Uterus (tissue), 4 donors: ENCODE results near the gene HSPA4L. TPM values are rescaled to one million over a fixed set of nuclear protein-coding genes. Genes with fewer than 3 reads are reported as not detected.

ENCODE experiments used
- DNase-seq, 2 donors: peaks; one replicate each; pipeline ENCODE4 v3.0.0-alpha.2; 2019 to 2020
- H3K27ac ChIP-seq, 2 donors: fragments of 200-600 bp; sonication (generic); 1 replicate in 1 of 2; 2 replicates in 1 of 2; pipeline ENCODE4 v1.5.1; 2016 to 2018
- H3K27me3 ChIP-seq, 2 donors: fragments of 200-600 bp; sonication (generic); one replicate each; pipeline ENCODE4 v1.5.1; 2018 to 2019; ENCODE audit warnings: control low read depth in 1 of 2
- H3K36me3 ChIP-seq, 2 donors: fragments of 200-600 bp; sonication (generic); one replicate each; pipeline ENCODE4 v1.5.1; 2019; ENCODE audit warnings: control low read depth in 1 of 2
- H3K4me1 ChIP-seq, 2 donors: fragments of 200-600 bp; sonication (generic); one replicate each; pipeline ENCODE4 v1.5.1; 2018 to 2019; ENCODE audit warnings: control low read depth in 1 of 2
- H3K4me3 ChIP-seq, 2 donors: fragments of 200-600 bp; sonication (generic); 1 replicate in 1 of 2; 2 replicates in 1 of 2; pipeline ENCODE4 v1.5.1; 2018 to 2019; ENCODE audit warnings: mild to moderate bottlenecking in 1 of 2
- H3K9me3 ChIP-seq, 2 donors: fragments of 200-600 bp; sonication (generic); one replicate each; pipeline ENCODE4 v1.5.1; 2019; ENCODE audit warnings: control low read depth in 1 of 2
- CTCF ChIP-seq, 4 experiments: fragments of 200-600 bp in 2 of 4; fragments of 450-650 bp in 2 of 4; sonication (generic) in 2 of 4; IDR thresholded peaks; one replicate each; pipeline ENCODE4 v1.5.1; 2016 to 2019; ENCODE audit warnings: antibody characterized with exemption in 4 of 4, mild to moderate bottlenecking in 2 of 4, moderate library complexity in 1 of 4
- POLR2A ChIP-seq, 2 donors: fragments of 450-650 bp; IDR thresholded peaks; one replicate each; pipeline ENCODE4 v1.6.1; 2016; ENCODE audit warnings: antibody characterized with exemption in 2 of 2, mild to moderate bottlenecking in 1 of 2, moderate library complexity in 1 of 2
- intact Hi-C: fragments of 100-400 bp; cut with DNase I; formaldehyde crosslinking; loops from one replicate; pipeline ENCODE4 v1.15.1; 2023; ENCODE audit warnings: low total_unique reads
- total RNA-seq, 4 donors: library from RNA; depleted of rRNA in 3 of 4; stranded (reverse); fragments of >200 nt in 3 of 4; gene quantifications; one replicate each; pipeline versions ENCODE4 v1.1.0 to v1.2.4, GENCODE V29; 2014 to 2023
- donor health status: DM: yes; HTN: yes; CAD: no.

The HSPA4L gene
- total RNA-seq, 4 donors from 2014 or later: 0.26 to 7.2 (median 2.8) TPM

GRCh38 chr4:127832585-127832984 is 50.5 kb downstream of the HSPA4L start:
- TF ChIP-seq CTCF (IDR thresholded peaks at IDR 0.05) (no peak), POLR2A (IDR thresholded peaks at IDR 0.05) (no peak)
- H3K9me3 ChIP-seq: no peaks in the 10 kb centered on the region
- no peak overlapping the region for H3K27ac ChIP-seq
- no peaks in the 10 kb centered on the region for H3K4me1 ChIP-seq
- no peak for DNase-seq
- no peaks in the 10 kb centered on the region for H3K36me3 ChIP-seq
- intact Hi-C loops: no loop called here
- H3K27me3 ChIP-seq: no peaks in the 10 kb centered on the region
- no peak overlapping the region for H3K4me3 ChIP-seq

- no peak for DNase-seq
- intact Hi-C loops: no loop called here
- H3K9me3 ChIP-seq: peaks cover 0 to 11% of the 10 kb centered on the region in 2 donors
- H3K27me3 ChIP-seq: no peaks in the 10 kb centered on the region
- no peak overlapping the region for H3K27ac ChIP-seq
- no peaks in the 10 kb centered on the region for H3K4me1 ChIP-seq
- TF ChIP-seq POLR2A (IDR thresholded peaks at IDR 0.05) (no peak), CTCF (IDR thresholded peaks at IDR 0.05) (no peak)
- no peaks in the 10 kb centered on the region for H3K36me3 ChIP-seq
- H3K4me3 ChIP-seq: no peak overlapping the region
These were observed 61.8 kb downstream of the HSPA4L start for GRCh38 chr4:127843704-127844600.

- DNase-seq: no peak
- intact Hi-C loops: no loop called here
- H3K4me1 ChIP-seq: no peaks in the 10 kb centered on the region
- TF ChIP-seq POLR2A (IDR thresholded peaks at IDR 0.05) (no peak), CTCF (IDR thresholded peaks at IDR 0.05) (no peak)
- peaks cover 0 to 11% of the 10 kb centered on the region in 2 donors for H3K9me3 ChIP-seq
- H3K4me3 ChIP-seq: no peak overlapping the region
- no peaks in the 10 kb centered on the region for H3K36me3 ChIP-seq
- no peak overlapping the region for H3K27ac ChIP-seq
- H3K27me3 ChIP-seq: no peaks in the 10 kb centered on the region
These were observed 62.5 kb downstream of the HSPA4L start for GRCh38 chr4:127844601-127845116.

GRCh38 chr4:127846061-127846460 is 63.9 kb downstream of the HSPA4L start:
- no peaks in the 10 kb centered on the region for H3K27me3 ChIP-seq
- no peak overlapping the region for H3K27ac ChIP-seq
- no peaks in the 10 kb centered on the region for H3K4me1 ChIP-seq
- H3K4me3 ChIP-seq: no peak overlapping the region
- no peak for TF ChIP-seq POLR2A (IDR thresholded peaks at IDR 0.05)
- H3K9me3 ChIP-seq: peaks cover 0 to 18% of the 10 kb centered on the region in 2 donors
- no peaks in the 10 kb centered on the region for H3K36me3 ChIP-seq
- intact Hi-C loops: no loop called here
- no peak for DNase-seq

GRCh38 chr4:127846765-127847164 is 64.6 kb downstream of the HSPA4L start:
- Histone ChIP-seq H3K27me3 (no peaks in the 10 kb centered on the region), H3K27ac (no peak overlapping the region), H3K4me3 (no peak overlapping the region), H3K36me3 (no peaks in the 10 kb centered on the region), H3K4me1 (no peaks in the 10 kb centered on the region), H3K9me3 (peaks cover 0 to 23% of the 10 kb centered on the region in 2 donors)
- intact Hi-C loops: no loop called here
- no peak for TF ChIP-seq POLR2A (IDR thresholded peaks at IDR 0.05)
- no peak for TF ChIP-seq CTCF (IDR thresholded peaks at IDR 0.05)
- DNase-seq: no peak
